ENCODE results near the gene CLIP2.
A peak's percentile ranks its signal among the peaks of the same experiment; 100 is the strongest.
"Not testable (repeated sequence)": the region's sequence is repeated elsewhere in the genome, so short reads cannot be mapped to it uniquely, and the experiment has no call there.

The CLIP2 gene

DNA sequence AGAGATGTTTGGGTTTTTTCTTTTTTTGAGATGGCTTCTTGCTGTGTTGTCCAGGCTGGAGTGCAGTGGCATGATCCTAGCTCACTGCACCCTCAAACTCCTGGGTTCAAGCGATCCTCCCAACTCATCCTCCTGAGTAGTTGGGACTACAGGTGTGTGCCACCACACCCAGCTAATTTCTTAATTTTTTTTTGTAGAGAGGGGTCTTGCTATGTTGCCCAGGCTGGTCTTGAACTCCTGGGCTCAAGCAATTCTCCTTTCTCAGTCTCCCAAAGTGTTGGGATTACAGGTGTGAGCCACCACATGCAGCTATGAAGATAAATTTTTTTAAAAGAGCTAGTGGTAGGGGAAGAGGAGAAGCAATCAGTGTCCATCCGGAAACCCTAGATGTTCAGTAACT is 56.8 kb downstream of the CLIP2 start:
- DNase-seq (ENCODE audit: low spot score in 2 of 2): no peak
- Mint-ChIP-seq H3K9me3 (no peaks in the 10 kb centered on the region), H3K4me1 (no peaks in the 10 kb centered on the region), H3K27ac (no peak overlapping the region), H3K36me3 (peaks cover 16% of the 10 kb centered on the region), H3K4me3 (no peak overlapping the region), H3K27me3 (no peaks in the 10 kb centered on the region)
- no peak for ATAC-seq (ENCODE audit: low read depth)

GRCh38 chr7:74349621-74350020 is 60.4 kb downstream of the CLIP2 start:
- H3K27ac Mint-ChIP-seq: no peak overlapping the region
- peaks cover 18% of the 10 kb centered on the region for H3K36me3 Mint-ChIP-seq
- ATAC-seq (ENCODE audit: low read depth) (no peak), DNase-seq (ENCODE audit: low spot score in 2 of 2) (no peak)
- no peak overlapping the region for H3K4me3 Mint-ChIP-seq
- H3K4me1 Mint-ChIP-seq: no peaks in the 10 kb centered on the region
- H3K27me3 Mint-ChIP-seq: no peaks in the 10 kb centered on the region
- no peaks in the 10 kb centered on the region for H3K9me3 Mint-ChIP-seq

DNA sequence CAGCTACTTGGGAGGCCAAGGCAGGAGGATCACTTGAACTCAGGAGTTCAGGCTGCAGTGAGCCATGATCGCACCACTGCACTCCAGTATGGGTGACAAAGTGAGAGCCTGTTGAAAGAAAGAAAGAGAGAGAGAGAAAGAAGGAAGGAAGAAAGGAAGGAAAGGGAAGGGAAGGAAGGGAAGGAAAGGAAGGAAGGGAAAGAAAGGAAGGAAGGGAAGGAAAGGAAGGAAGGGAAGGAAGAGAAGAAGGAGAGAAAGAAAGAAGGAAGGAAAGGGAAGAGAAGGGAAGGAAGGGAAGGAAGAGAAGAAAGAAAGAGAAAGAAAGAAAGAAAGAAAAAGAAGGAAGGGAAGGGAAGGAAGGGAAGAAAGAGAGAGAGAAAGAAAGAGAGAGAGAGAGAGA is 61.5 kb downstream of the CLIP2 start:
- peaks cover 2% of the 10 kb centered on the region for H3K9me3 Mint-ChIP-seq
- DNase-seq (ENCODE audit: low spot score in 2 of 2) (no peak), ATAC-seq (ENCODE audit: low read depth) (no peak)
- peak overlapping the region; percentile 54 for H3K27ac Mint-ChIP-seq
- H3K27me3 Mint-ChIP-seq: no peaks in the 10 kb centered on the region
- no peaks in the 10 kb centered on the region for H3K4me1 Mint-ChIP-seq
- no peak overlapping the region for H3K4me3 Mint-ChIP-seq
- peaks cover 23% of the 10 kb centered on the region for H3K36me3 Mint-ChIP-seq

DNA sequence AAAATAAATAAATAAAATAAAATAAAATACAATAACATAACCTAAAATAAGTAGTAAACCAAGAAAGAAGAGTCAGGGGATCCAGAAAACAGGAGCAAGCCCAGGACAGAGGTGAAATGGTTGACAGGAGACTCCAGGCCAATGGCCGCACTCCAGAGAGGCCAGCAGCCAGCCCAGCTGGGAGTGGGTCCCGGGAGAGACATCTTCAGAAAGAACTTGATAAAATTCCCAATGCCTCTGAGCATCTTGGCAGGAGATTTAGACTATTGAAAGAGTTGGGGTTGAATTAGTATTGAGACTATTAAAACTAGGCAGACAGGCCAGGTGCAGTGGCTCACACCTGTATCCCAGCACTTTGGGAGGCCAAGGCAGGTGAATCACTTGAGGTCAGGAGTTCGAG is 62.6 kb downstream of the CLIP2 start:
- Mint-ChIP-seq H3K9me3 (peaks cover 6% of the 10 kb centered on the region), H3K4me1 (no peaks in the 10 kb centered on the region), H3K4me3 (no peak overlapping the region), H3K27me3 (no peaks in the 10 kb centered on the region), H3K36me3 (peaks cover 34% of the 10 kb centered on the region), H3K27ac (no peak overlapping the region)
- no peak for ATAC-seq (ENCODE audit: low read depth)
- DNase-seq (ENCODE audit: low spot score in 2 of 2): no peak

DNA sequence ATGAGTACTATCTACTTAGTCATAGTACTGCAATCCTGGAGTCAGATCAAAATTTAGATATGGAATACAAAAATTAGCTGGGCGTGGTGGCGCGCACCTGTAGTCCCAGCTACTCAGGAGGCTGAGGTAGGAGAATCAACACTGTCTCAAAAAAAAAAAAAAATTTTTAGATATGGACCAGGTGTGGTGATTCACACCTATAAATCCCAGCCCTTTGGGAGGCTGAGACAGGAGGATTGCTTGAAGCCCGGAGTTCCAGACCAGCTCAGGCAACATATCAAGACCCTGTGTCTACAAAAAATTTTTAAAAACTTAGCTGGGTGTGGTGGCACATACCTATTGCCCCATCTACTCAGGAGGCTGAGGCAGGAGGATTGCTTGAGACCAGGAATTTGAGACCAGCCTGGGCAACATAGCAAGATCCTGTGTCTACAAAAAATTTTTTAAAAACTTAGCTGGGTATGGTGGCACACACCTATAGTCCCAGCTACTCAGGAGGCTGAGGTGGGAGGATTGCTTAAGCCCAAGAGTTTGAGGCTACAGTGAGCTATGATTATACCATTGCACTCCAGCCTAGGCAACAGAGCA is 63.4 kb downstream of the CLIP2 start:
- H3K9me3 Mint-ChIP-seq; H3K4me3 Mint-ChIP-seq; H3K27me3 Mint-ChIP-seq; DNase-seq (ENCODE audit: low spot score in 2 of 2); H3K27ac Mint-ChIP-seq; ATAC-seq (ENCODE audit: low read depth); H3K4me1 Mint-ChIP-seq: not testable (repeated sequence)
- H3K36me3 Mint-ChIP-seq: peaks cover 34% of the 10 kb centered on the region

DNA sequence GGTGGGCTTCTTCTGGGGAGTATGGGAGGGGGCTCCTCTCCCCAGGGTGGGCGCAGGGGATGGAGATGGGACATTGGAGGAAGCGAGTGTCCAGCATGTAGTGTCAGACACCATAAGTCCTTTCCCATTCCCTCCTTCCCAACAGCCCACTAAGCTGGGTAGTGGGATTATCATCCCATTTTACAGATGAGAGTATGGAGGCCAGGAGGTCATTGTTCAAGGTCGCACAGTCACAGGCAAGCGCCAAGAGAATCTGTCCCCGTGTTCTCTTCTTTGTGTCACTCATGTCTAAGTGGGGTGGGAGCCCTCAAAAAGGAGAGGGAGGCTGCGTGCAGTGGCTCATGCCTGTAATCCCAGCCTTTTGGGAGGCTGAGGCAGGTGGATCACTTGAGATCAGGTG is 64.8 kb downstream of the CLIP2 start:
- Mint-ChIP-seq H3K27ac (peak overlapping the region; percentile 48), H3K9me3 (peaks cover 6% of the 10 kb centered on the region), H3K27me3 (no peaks in the 10 kb centered on the region), H3K4me3 (no peak overlapping the region), H3K36me3 (peaks cover 37% of the 10 kb centered on the region), H3K4me1 (peaks cover 5% of the 10 kb centered on the region)
- ATAC-seq (ENCODE audit: low read depth) (no peak), DNase-seq (ENCODE audit: low spot score in 2 of 2) (no peak)

DNA sequence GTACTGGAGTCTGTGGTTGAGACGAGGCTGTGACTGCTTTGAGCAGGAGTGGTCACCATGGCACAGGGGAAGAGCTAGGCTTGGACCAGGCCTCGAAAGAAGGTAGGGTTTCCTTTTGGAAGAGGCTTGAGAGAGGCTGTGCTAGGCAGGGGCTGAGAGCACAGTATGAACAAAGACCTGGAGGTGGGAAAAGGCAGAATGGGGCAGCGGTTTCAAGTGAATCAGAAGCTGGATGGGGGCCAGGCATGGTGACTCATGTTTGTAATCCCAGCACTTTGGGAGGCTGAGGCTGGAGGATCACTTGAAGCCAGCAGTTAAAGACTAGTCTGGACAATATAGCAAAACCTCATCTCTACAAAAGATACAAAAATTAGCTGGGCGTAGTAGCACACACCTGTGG is 65.9 kb downstream of the CLIP2 start:
- no peak overlapping the region for H3K4me3 Mint-ChIP-seq
- peaks cover 6% of the 10 kb centered on the region for H3K9me3 Mint-ChIP-seq
- ATAC-seq (ENCODE audit: low read depth): no peak
- no peak for DNase-seq (ENCODE audit: low spot score in 2 of 2)
- H3K27me3 Mint-ChIP-seq: no peaks in the 10 kb centered on the region
- no peak overlapping the region for H3K27ac Mint-ChIP-seq
- peaks cover 5% of the 10 kb centered on the region for H3K4me1 Mint-ChIP-seq
- H3K36me3 Mint-ChIP-seq: peaks cover 42% of the 10 kb centered on the region

DNA sequence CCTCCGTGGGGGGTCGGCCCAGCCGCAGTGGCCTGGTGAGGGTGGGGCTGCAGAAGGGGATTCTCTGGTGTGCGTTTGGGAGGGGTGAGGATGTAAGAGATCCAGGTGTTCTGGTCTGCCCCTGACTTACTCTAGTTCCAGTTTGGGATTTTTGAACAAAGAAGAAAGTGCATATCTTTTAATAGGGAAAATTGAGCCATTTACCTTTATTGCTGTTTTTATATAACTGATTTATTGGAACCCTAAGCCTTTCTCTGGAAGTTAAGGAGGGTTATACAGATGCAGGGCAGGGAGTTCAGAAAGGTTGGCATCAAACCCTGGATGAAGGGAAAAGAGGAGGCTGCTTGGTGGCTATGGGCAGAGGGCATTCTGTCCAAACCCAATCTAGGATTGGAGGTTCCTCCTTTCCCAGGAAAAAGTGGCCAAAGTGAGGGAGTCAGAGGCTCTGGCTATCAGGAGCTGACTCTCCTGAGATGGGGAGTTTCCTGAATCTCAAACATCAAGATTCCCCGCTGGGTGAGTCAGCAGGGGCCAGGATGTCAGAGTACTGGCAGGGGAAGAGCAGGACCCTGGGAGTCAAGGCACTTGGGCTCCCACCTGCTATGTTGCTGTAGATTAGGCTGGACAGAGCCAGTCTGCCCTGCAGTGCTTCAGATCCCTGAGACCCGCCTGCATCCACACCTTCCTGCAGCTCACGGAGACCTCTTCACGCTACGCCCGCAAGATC is 67.5 kb downstream of the CLIP2 start:
- Mint-ChIP-seq H3K4me3 (no peak overlapping the region), H3K27me3 (no peaks in the 10 kb centered on the region), H3K9me3 (peaks cover 6% of the 10 kb centered on the region), H3K36me3 (peaks cover 41% of the 10 kb centered on the region), H3K4me1 (peaks cover 5% of the 10 kb centered on the region), H3K27ac (no peak overlapping the region)
- DNase-seq (ENCODE audit: low spot score in 2 of 2): no peak
- no peak for ATAC-seq (ENCODE audit: low read depth)

DNA sequence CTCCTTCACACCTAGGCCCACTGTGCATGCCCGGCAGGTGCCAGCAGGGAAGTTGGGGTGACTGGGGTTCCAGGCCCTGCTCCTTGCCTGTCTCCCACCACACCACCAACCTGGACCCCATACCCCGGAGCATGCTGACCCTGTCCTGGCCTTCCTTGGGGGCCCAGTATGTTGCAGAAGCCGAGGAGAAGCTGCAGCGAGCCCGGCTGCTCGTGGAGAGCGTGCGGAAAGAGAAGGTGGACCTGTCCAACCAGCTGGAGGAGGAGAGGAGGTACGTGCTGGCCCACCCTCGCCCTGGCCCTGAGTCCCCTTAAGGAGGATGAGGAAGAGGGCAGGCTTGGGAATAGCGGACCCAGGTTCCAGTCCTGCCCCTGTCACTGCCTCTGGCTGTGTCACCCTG is 70.8 kb downstream of the CLIP2 start:
- Mint-ChIP-seq H3K27me3 (no peaks in the 10 kb centered on the region), H3K4me1 (peaks cover 5% of the 10 kb centered on the region), H3K9me3 (peaks cover 4% of the 10 kb centered on the region), H3K27ac (no peak overlapping the region), H3K36me3 (peaks cover 40% of the 10 kb centered on the region), H3K4me3 (no peak overlapping the region)
- ATAC-seq (ENCODE audit: low read depth) (no peak), DNase-seq (ENCODE audit: low spot score in 2 of 2) (no peak)

- Mint-ChIP-seq H3K27ac (no peak overlapping the region), H3K4me3 (no peak overlapping the region), H3K4me1 (peaks cover 3% of the 10 kb centered on the region), H3K9me3 (no peaks in the 10 kb centered on the region), H3K27me3 (no peaks in the 10 kb centered on the region), H3K36me3 (peaks cover 30% of the 10 kb centered on the region)
- no peak for ATAC-seq (ENCODE audit: low read depth)
- no peak for DNase-seq (ENCODE audit: low spot score in 2 of 2)
Observed at GRCh38 chr7:74362266-74362665, 73.1 kb downstream of the CLIP2 start.

DNA sequence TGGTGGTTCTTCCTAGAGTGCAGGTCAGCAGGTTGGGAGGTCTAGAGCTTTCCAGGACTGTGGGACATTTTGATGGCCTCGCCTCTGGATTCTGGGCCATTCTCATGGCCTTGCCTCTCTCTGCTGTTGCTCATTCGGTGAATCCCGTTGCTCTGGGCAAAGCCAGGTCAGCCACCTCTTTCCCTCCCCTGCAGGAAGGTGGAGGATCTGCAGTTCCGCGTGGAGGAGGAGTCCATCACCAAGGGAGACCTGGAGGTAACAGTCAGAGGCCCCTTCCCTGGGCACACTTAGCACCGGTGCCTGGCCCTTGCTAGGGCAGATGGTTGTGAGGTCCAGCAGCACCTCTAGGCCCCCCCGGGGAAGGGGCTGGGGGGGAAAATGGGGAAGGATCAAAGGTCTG is 74.9 kb downstream of the CLIP2 start:
- peaks cover 25% of the 10 kb centered on the region for H3K36me3 Mint-ChIP-seq

GRCh38 chr7:74365322-74366022 is 76.3 kb downstream of the CLIP2 start:
- no peaks in the 10 kb centered on the region for H3K9me3 Mint-ChIP-seq
- H3K4me3 Mint-ChIP-seq: no peak overlapping the region
- no peak for DNase-seq (ENCODE audit: low spot score in 2 of 2)
- H3K36me3 Mint-ChIP-seq: peaks cover 20% of the 10 kb centered on the region
- H3K27ac Mint-ChIP-seq: no peak overlapping the region
- no peak for ATAC-seq (ENCODE audit: low read depth)
- peaks cover under 1% of the 10 kb centered on the region for H3K4me1 Mint-ChIP-seq
- H3K27me3 Mint-ChIP-seq: no peaks in the 10 kb centered on the region

More for the DNA sequence above, 74.9 kb downstream of the CLIP2 start:
- DNase-seq (ENCODE audit: low spot score in 2 of 2) (no peak), ATAC-seq (ENCODE audit: low read depth) (no peak)
- Mint-ChIP-seq H3K27me3 (no peaks in the 10 kb centered on the region), H3K4me1 (no peaks in the 10 kb centered on the region), H3K4me3 (no peak overlapping the region), H3K9me3 (no peaks in the 10 kb centered on the region), H3K27ac (no peak overlapping the region)

DNA sequence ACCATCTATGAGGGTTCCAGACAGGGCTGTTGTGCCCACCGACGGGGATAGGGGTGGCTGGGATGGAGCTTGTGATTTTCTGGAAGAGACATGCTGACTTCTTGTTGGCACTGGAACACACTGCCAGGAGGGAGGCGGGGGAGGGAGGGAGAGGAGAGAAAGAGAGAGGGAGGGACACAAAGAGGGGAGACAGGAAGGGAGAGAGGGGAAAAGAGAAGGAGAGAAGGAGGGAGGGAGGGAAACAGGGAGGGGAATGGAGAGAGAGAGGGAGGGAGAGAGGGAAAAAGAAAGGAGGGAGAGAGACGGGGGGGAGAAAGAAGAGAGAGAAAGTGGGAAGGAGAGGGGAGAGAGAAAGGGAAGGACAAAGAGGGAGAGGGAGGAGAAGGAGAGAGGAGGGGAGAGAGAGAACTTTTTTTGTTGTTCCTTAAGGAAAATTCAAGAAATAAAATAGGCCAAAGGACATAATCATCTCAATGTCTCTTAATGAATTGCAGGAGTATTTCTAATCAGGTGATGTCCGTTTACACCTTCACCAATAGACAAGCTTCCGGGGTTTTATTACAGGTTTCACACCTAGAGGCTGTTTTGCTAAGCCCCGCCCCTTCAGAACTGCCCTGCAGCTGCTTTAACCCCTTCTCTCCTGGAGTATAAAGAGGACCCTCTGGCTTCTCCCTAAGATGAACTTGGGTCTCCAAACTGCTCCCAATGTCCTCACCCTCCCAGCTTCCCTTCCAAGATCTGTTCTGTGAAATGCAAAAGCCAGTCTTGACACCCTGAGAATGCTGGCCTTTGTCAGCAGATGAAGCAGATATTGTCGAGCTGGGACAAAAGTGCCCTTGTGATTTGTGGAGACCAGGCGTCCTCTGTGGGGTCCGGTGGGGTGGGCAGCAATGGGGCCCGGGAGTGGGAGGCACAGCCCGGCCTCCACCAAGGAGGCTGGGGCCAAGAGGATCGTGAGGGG is 82.5 kb downstream of the CLIP2 start:
- peaks cover 13% of the 10 kb centered on the region for H3K4me1 Mint-ChIP-seq
- H3K27me3 Mint-ChIP-seq: no peaks in the 10 kb centered on the region
- no peaks in the 10 kb centered on the region for H3K9me3 Mint-ChIP-seq
- H3K36me3 Mint-ChIP-seq: peaks cover 9% of the 10 kb centered on the region
- peak overlapping the region; percentile 55 for H3K27ac Mint-ChIP-seq
- ATAC-seq (ENCODE audit: low read depth): peak; percentile 59
- peak overlapping the region; percentile 16 for H3K4me3 Mint-ChIP-seq
- no peak for DNase-seq (ENCODE audit: low spot score in 2 of 2)
